ENCODE results near the gene ITGAD. TPM values are rescaled to one million over a fixed set of nuclear protein-coding genes. Genes with fewer than 3 reads are reported as not detected.

The ITGAD gene
- total RNA-seq, 1 donor from 2014 or later = not detected

GRCh38 chr16:31365131-31365865 lies 27.8 kb upstream of the ITGAD start:
- no peaks in the 10 kb centered on the region for H3K36me3 Mint-ChIP-seq (ENCODE audit: low read depth)
- H3K4me1 Mint-ChIP-seq (ENCODE audit: low read depth) = no peaks in the 10 kb centered on the region
- no peak for DNase-seq (ENCODE audit: low spot score)
- H3K9me3 Mint-ChIP-seq (ENCODE audit: low read depth) = no peaks in the 10 kb centered on the region
- H3K27me3 Mint-ChIP-seq (ENCODE audit: low read depth) = peaks cover 18% of the 10 kb centered on the region
- H3K4me3 Mint-ChIP-seq (ENCODE audit: unreplicated experiment) = no peak overlapping the region
- no peak for TF ChIP-seq CTCF (IDR thresholded peaks at IDR 0.05)
- no peak overlapping the region for H3K27ac Mint-ChIP-seq (ENCODE audit: unreplicated experiment)

GRCh38 chr16:31367853-31368252 lies 25.3 kb upstream of the ITGAD start:
- DNase-seq (ENCODE audit: low spot score) = no peak
- no peaks in the 10 kb centered on the region for H3K36me3 Mint-ChIP-seq (ENCODE audit: low read depth)
- TF ChIP-seq CTCF (IDR thresholded peaks at IDR 0.05) = no peak
- H3K4me1 Mint-ChIP-seq (ENCODE audit: low read depth) = no peaks in the 10 kb centered on the region
- H3K27me3 Mint-ChIP-seq (ENCODE audit: low read depth) = peaks cover 16% of the 10 kb centered on the region
- no peak overlapping the region for H3K27ac Mint-ChIP-seq (ENCODE audit: unreplicated experiment)
- no peaks in the 10 kb centered on the region for H3K9me3 Mint-ChIP-seq (ENCODE audit: low read depth)
- no peak overlapping the region for H3K4me3 Mint-ChIP-seq (ENCODE audit: unreplicated experiment)

GRCh38 chr16:31371008-31371407 lies 22.1 kb upstream of the ITGAD start:
- Mint-ChIP-seq H3K27ac (ENCODE audit: unreplicated experiment) (no peak overlapping the region), H3K4me1 (ENCODE audit: low read depth) (no peaks in the 10 kb centered on the region), H3K36me3 (ENCODE audit: low read depth) (no peaks in the 10 kb centered on the region), H3K4me3 (ENCODE audit: unreplicated experiment) (no peak overlapping the region), H3K27me3 (ENCODE audit: low read depth) (peaks cover 23% of the 10 kb centered on the region), H3K9me3 (ENCODE audit: low read depth) (peaks cover 5% of the 10 kb centered on the region)
- TF ChIP-seq CTCF (IDR thresholded peaks at IDR 0.05) = no peak
- no peak for DNase-seq (ENCODE audit: low spot score)

GRCh38 chr16:31371619-31372484 lies 21.3 kb upstream of the ITGAD start:
- H3K36me3 Mint-ChIP-seq (ENCODE audit: low read depth) = no peaks in the 10 kb centered on the region

More at GRCh38 chr16:31371619-31372484, 21.3 kb upstream of the ITGAD start:
- TF ChIP-seq CTCF (IDR thresholded peaks at IDR 0.05) = no peak
- peaks cover 5% of the 10 kb centered on the region for H3K9me3 Mint-ChIP-seq (ENCODE audit: low read depth)
- no peaks in the 10 kb centered on the region for H3K4me1 Mint-ChIP-seq (ENCODE audit: low read depth)
- no peak overlapping the region for H3K27ac Mint-ChIP-seq (ENCODE audit: unreplicated experiment)
- H3K27me3 Mint-ChIP-seq (ENCODE audit: low read depth) = peaks cover 22% of the 10 kb centered on the region
- H3K4me3 Mint-ChIP-seq (ENCODE audit: unreplicated experiment) = no peak overlapping the region
- no peak for DNase-seq (ENCODE audit: low spot score)
